GM23338 (cell line): ENCODE results near the gene SURF1. TPM values are rescaled to one million over a fixed set of nuclear protein-coding genes. Genes with fewer than 3 reads are reported as not detected.
"Not testable (repeated sequence)": the region's sequence is repeated elsewhere in the genome, so short reads cannot be mapped to it uniquely, and the experiment has no call there.

ENCODE experiments used
- ATAC-seq: fragments of 200-7000 bp; cut with Tn5 transposase; 3 replicates; pipeline ENCODE4 v1.9.1; 2020
- DNase-seq: peaks from one replicate; pipeline ENCODE4 v3.0.0-alpha.2; 2015; ENCODE audit warnings: low spot score
- H2AFZ ChIP-seq: fragments of 200-600 bp; sonication (generic); 2 replicates; pipeline ENCODE4 v1.8.0; 2016; ENCODE audit warnings: antibody characterized with exemption, mild to moderate bottlenecking, moderate library complexity
- H3F3A ChIP-seq: fragments of 200-600 bp; sonication (generic); replicated peaks from 2 replicates; pipeline ENCODE4 v1.8.0; 2017; ENCODE audit warnings: antibody characterized with exemption, mixed run types, low read depth
- H3K27ac ChIP-seq: fragments of 200-600 bp; sonication (generic); 2 replicates; pipeline ENCODE4 v1.6.1; 2016; ENCODE audit warnings: low read depth
- H3K27me3 ChIP-seq: fragments of 200-600 bp; sonication (generic); 2 replicates; pipeline ENCODE4 v1.8.0; 2016; ENCODE audit warnings: mild to moderate bottlenecking, mixed run types, moderate library complexity; ENCODE audit not compliant: insufficient read depth
- H3K36me3 ChIP-seq: fragments of 200-600 bp; sonication (generic); 2 replicates; pipeline ENCODE4 v1.8.0; 2016; ENCODE audit warnings: mild to moderate bottlenecking; ENCODE audit not compliant: insufficient read depth
- H3K4me1 ChIP-seq: fragments of 200-600 bp; sonication (generic); 2 replicates; pipeline ENCODE4 v1.8.0; 2016; ENCODE audit warnings: mild to moderate bottlenecking, moderate library complexity; ENCODE audit not compliant: insufficient read depth
- H3K4me2 ChIP-seq: fragments of 200-600 bp; sonication (generic); 2 replicates; pipeline ENCODE4 v1.7.1; 2017; ENCODE audit warnings: mixed run types
- H3K4me3 ChIP-seq: fragments of 200-600 bp; sonication (generic); 2 replicates; pipeline ENCODE4 v1.6.1; 2016; ENCODE audit warnings: mixed run types
- H3K79me2 ChIP-seq: fragments of 200-600 bp; sonication (generic); replicated peaks from 2 replicates; pipeline ENCODE4 v1.8.0; 2017; ENCODE audit warnings: mild to moderate bottlenecking; ENCODE audit not compliant: insufficient read depth
- H3K9me2 ChIP-seq: fragments of 200-600 bp; sonication (generic); 2 replicates; pipeline ENCODE4 v1.8.0; 2017; ENCODE audit not compliant: insufficient read depth
- H4K20me1 ChIP-seq: fragments of 200-600 bp; sonication (generic); replicated peaks from 2 replicates; pipeline ENCODE4 v1.8.0; 2017; ENCODE audit warnings: mild to moderate bottlenecking; ENCODE audit not compliant: insufficient read depth
- H3K27ac Mint-ChIP-seq: 2 replicates; pipeline ENCODE4 v1.8.0; 2020; ENCODE audit warnings: inconsistent platforms, mild to moderate bottlenecking, moderate library complexity, mixed read lengths
- H3K27me3 Mint-ChIP-seq: 3 replicates; pipeline ENCODE4 v1.8.0; 2022; ENCODE audit warnings: low read depth, mild to moderate bottlenecking, moderate library complexity, mixed read lengths, inconsistent platforms; ENCODE audit not compliant: insufficient read depth, poor library complexity
- H3K36me3 Mint-ChIP-seq: 3 replicates; pipeline ENCODE4 v1.8.0; 2021; ENCODE audit warnings: low read depth, mild to moderate bottlenecking, inconsistent platforms, moderate library complexity, mixed read lengths
- H3K4me1 Mint-ChIP-seq: 3 replicates; pipeline ENCODE4 v1.8.0; 2020; ENCODE audit warnings: mild to moderate bottlenecking, inconsistent platforms, mixed read lengths
- H3K4me3 Mint-ChIP-seq: 3 replicates; pipeline ENCODE4 v1.8.0; 2021; ENCODE audit warnings: moderate library complexity, mild to moderate bottlenecking, inconsistent platforms, mixed read lengths
- H3K9me3 Mint-ChIP-seq: 3 replicates; pipeline ENCODE4 v1.8.0; 2020; ENCODE audit warnings: moderate library complexity, mild to moderate bottlenecking, inconsistent platforms, mixed read lengths
- ETS1 ChIP-seq: IDR thresholded peaks from 2 replicates; pipeline ENCODE4 v1.6.1; 2016; ENCODE audit warnings: antibody characterized with exemption
- EZH2phosphoT487 ChIP-seq: fragments of 200-600 bp; sonication (generic); IDR thresholded peaks from one replicate; pipeline ENCODE4 v1.8.1; 2018; ENCODE audit warnings: antibody characterized with exemption; ENCODE audit not compliant: unreplicated experiment
- JUNB ChIP-seq: IDR thresholded peaks from one replicate; pipeline ENCODE4 v1.6.1; 2016; ENCODE audit warnings: antibody characterized with exemption; ENCODE audit not compliant: unreplicated experiment
- NANOG ChIP-seq: IDR thresholded peaks from 2 replicates; pipeline ENCODE4 v1.6.1; 2016; ENCODE audit warnings: antibody characterized with exemption, borderline replicate concordance
- REST ChIP-seq: IDR thresholded peaks from one replicate; pipeline ENCODE4 v1.6.1; 2018; ENCODE audit warnings: antibody characterized with exemption; ENCODE audit not compliant: unreplicated experiment
- STAT1 ChIP-seq: IDR thresholded peaks from one replicate; pipeline ENCODE4 v1.6.1; 2016; ENCODE audit warnings: antibody characterized with exemption; ENCODE audit not compliant: unreplicated experiment
- ZNF114 ChIP-seq: fragments of 250-450 bp; sonication (Bioruptor Pico); IDR thresholded peaks from 2 replicates; pipeline ENCODE4 v1.5.0; 2020; ENCODE audit warnings: mild to moderate bottlenecking, moderate library complexity
- ZNF331 ChIP-seq: fragments of 250-450 bp; sonication (Bioruptor Pico); IDR thresholded peaks from 2 replicates; pipeline ENCODE4 v1.5.0; 2020; ENCODE audit warnings: low read depth, mild to moderate bottlenecking, moderate library complexity
- ZNF462 ChIP-seq: fragments of 250-450 bp; sonication (Bioruptor Pico); IDR thresholded peaks from 2 replicates; pipeline ENCODE4 v1.5.0; 2020; ENCODE audit warnings: mild to moderate bottlenecking, moderate library complexity
- polyA plus RNA-seq: library from polyadenylated mRNA; unstranded; fragments of >200 nt; fragmentation: Nextera tagmentation; extraction: Ambion mirVana; gene quantifications from 2 replicates; pipeline ENCODE4 v1.2.1, GENCODE V29; 2016
- total RNA-seq: library from RNA; depleted of rRNA; stranded (reverse); fragments of >200 nt; shearing (Covaris generic); gene quantifications from 2 replicates; pipeline ENCODE4 v1.2.3, GENCODE V29; 2014

SURF1 gene
- total and polyA plus RNA-seq, 2 experiments from 2014 or later, result 39.1 to 52.6 TPM

- TF ChIP-seq ZNF462 (CRISPR knock-in tag) (no peak), ZNF114 (CRISPR knock-in tag) (no peak), NANOG (no peak), EZH2phosphoT487 (no peak), JUNB (no peak), ZNF331 (CRISPR knock-in tag) (no peak), REST (no peak), STAT1 (no peak), ETS1 (no peak)
Measured at GRCh38 chr9:133393399-133393798, 37.1 kb upstream of the SURF1 start (continued).

GRCh38 chr9:133392308-133392707 is 36.0 kb upstream of the SURF1 start:
- H4K20me1 ChIP-seq, H2AFZ ChIP-seq, H3K27me3 ChIP-seq, H3K27ac ChIP-seq, H3K4me2 ChIP-seq, H3K4me3 ChIP-seq, H3F3A ChIP-seq, DNase-seq, H3K36me3 Mint-ChIP-seq, H3K27ac Mint-ChIP-seq, H3K9me2 ChIP-seq, H3K4me3 Mint-ChIP-seq, H3K36me3 ChIP-seq, H3K79me2 ChIP-seq, H3K4me1 Mint-ChIP-seq, H3K4me1 ChIP-seq, ATAC-seq: not testable (repeated sequence)
- peaks cover 16% of the 10 kb centered on the region for H3K9me3 Mint-ChIP-seq
- H3K27me3 Mint-ChIP-seq, result peaks cover 18% of the 10 kb centered on the region

GRCh38 chr9:133391449-133391848 is 35.2 kb upstream of the SURF1 start:
- H3K36me3 ChIP-seq, H3K4me1 ChIP-seq, H2AFZ ChIP-seq, H3K27ac ChIP-seq, H3K4me3 Mint-ChIP-seq, H3K4me3 ChIP-seq, DNase-seq, H3K27ac Mint-ChIP-seq, H3K9me2 ChIP-seq, H3K36me3 Mint-ChIP-seq, H3K4me2 ChIP-seq, H3K27me3 ChIP-seq, ATAC-seq, H3K79me2 ChIP-seq, H3K4me1 Mint-ChIP-seq, H4K20me1 ChIP-seq, H3F3A ChIP-seq: not testable (repeated sequence)
- Mint-ChIP-seq H3K9me3 (peaks cover 16% of the 10 kb centered on the region), H3K27me3 (peaks cover 18% of the 10 kb centered on the region)
